Choroid plexus epithelial cell (primary cell): ENCODE measurements around the gene PPP2R3A.

Experiments used
- DNase-seq: peaks from one replicate; pipeline ENCODE4 v3.0.0-alpha.2; 2010; ENCODE audit warnings: low read depth
- H3K4me3 ChIP-seq: 2 replicates; pipeline ENCODE4 v1.5.1; 2011; ENCODE audit warnings: low read depth, mild to moderate bottlenecking, control low read depth, low read length, moderate library complexity
- CTCF ChIP-seq: conservative IDR thresholded peaks from 2 replicates; pipeline ENCODE4 v1.5.1; 2011; ENCODE audit warnings: low read depth, mild to moderate bottlenecking, control low read depth, inconsistent platforms, low read length, moderate library complexity

Gene PPP2R3A

DNA sequence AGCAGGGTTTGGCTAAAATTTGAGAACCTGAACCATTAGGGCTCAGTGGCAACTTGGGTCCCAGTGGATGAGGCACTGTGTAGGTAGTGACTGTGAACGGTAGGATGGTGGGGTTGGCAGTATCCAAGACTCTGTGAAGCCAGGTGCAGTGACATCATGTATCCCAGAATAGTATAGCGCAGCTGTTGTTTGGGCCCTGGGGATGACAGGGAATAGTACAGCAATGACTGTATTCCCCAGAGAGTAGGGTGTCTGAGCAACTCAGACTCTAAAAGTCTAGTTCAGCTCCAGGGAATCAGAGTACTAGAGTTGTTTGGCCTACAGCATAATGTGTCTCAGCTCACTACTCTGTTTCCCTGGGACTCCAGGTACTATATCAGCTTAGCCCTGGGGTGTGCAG, 20.7 kb upstream of the PPP2R3A start:
- no peak overlapping the region for H3K4me3 ChIP-seq
- no peak for TF ChIP-seq CTCF
- peak; percentile 9 for DNase-seq

GRCh38 chr3:135950941-135951340, 14.6 kb upstream of the PPP2R3A start:
- no peak for DNase-seq
- H3K4me3 ChIP-seq: no peak overlapping the region
- no peak for TF ChIP-seq CTCF

GRCh38 chr3:135964160-135964955, 1.2 kb upstream of the PPP2R3A start:
- no peak overlapping the region for H3K4me3 ChIP-seq
- DNase-seq: no peak
- TF ChIP-seq CTCF: no peak

- TF ChIP-seq CTCF: no peak
- H3K4me3 ChIP-seq: peak overlapping the region; percentile 59
- DNase-seq: no peak
Observed at GRCh38 chr3:135965129-135965505, 411 bp upstream of the PPP2R3A start.

DNA sequence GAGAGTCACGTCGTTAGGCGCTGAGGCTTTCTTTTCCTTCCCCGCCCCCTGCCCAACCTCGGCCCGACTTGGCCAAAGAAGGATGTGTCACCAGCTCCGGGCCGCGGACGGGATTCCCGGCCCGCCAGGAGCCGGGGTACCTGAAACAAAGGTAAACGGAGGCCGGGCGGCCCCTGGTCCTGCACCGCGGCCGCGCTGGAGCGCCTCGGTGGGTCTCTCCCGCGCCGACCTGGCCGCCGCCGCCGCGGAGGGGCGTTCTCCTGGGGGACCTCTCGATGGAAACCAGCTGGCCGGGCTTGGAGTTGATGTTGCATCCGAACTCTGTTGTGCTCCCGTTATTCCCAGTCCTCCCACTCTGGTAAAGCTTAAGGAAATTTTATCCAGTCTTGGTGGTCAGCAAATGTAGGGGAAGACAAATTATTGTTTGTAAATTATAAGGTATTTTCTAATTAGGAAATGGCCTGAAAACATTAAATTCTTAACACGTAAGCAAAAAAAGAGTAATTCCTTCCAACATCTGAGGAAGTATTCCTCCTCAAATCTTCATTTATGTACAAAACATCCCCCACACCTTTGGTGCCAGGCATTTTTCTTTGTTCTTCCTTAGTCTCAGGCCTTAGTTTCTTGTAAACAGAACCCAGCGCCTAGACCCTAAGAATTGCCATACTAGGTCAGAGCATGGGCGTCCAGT, 888 bp downstream of the PPP2R3A start:
- no peak for TF ChIP-seq CTCF
- H3K4me3 ChIP-seq: peak overlapping the region; percentile 83
- DNase-seq: peak; percentile 21

- DNase-seq: no peak
- no peak for TF ChIP-seq CTCF
- peak overlapping the region; percentile 83 for H3K4me3 ChIP-seq
Observed at GRCh38 chr3:135966962-135967274, 1.4 kb downstream of the PPP2R3A start.

DNA sequence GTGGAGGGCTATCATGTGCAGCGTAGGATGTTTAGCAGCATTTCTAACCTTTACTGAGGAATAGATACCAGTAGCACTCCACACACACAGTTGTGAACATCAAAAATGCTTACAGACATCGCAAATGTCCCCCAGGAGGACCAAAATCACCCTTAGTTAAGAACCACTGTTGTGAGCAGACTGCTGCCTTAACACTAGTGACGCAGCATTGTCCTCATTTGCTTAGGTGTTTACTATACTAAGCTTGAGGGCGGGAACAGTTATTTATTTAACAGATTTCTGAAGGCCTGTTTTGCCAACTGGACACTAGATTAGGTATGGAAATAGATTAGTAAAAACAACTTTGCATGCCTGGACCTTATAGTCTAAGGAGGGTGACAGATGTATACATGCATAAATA, 2.3 kb downstream of the PPP2R3A start:
- TF ChIP-seq CTCF: no peak
- DNase-seq: no peak
- H3K4me3 ChIP-seq: no peak overlapping the region
